Measurements from ENCODE around the gene MAN1C1.

Gene MAN1C1

DNA sequence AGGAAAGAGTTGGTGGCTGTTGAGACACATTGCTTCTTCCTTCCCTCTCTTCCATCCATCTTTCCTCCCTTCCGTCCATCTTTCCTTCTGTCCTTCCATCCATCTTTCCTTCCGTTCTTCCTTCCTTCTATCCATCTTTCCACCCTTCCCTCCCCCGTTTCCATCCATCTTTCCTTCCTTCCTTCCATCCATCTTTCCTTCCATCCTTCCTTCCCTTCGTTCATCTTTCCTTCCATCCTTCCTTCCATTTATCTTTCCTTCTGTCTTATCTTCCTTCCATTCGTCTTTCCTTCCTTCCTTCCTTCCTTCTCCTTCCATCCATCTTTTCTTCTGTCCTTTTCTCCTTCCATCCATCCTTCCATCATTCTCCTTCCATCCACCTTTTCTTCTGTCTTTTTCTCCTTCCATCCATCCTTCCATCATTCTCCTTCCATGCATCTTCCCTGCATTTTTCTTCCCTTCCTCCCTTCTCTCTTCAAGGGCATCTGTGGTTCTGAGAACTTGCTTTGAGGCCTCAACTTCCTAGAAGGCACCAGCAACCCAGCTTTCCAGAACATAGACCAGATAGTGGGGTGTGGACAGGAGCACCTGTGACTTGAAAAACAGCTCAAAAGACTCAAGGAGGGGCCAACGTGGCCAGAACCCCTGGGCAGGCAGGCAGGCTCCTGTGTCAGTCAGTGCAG, 134.5 kb downstream of the MAN1C1 start:
- Histone ChIP-seq H2AFZ (ENCODE audit: low read length) (no peak overlapping the region), H2AK5ac (ENCODE audit: low read depth, low read length) (no peak overlapping the region), H2BK15ac (ENCODE audit: low read length) (no peak overlapping the region), H3K18ac (ENCODE audit: low read length) (no peak overlapping the region), H2BK5ac (ENCODE audit: low read length) (no peak overlapping the region), H3K27ac (replicated peaks; ENCODE audit: low read length) (no peak overlapping the region), H3K4ac (ENCODE audit: low read length) (no peak overlapping the region), H3K23ac (ENCODE audit: low read depth, low read length, poor library complexity) (no peak overlapping the region), H3K4me3 (ENCODE audit: low read length in 2 of 2) (no peak overlapping the region), H3K4me1 (ENCODE audit: control insufficient read depth in 2 of 2, insufficient read depth in 1 of 2, low read depth in 1 of 2, low read length in 2 of 2) (peaks cover 10 to 23% of the 10 kb centered on the region in 2 donors), H3K9ac (ENCODE audit: low read depth, low read length, poor library complexity) (no peak overlapping the region), H3K14ac (ENCODE audit: low read length) (no peak overlapping the region), H2BK12ac (ENCODE audit: low read length) (no peak overlapping the region), H4K91ac (ENCODE audit: low read depth, low read length, poor library complexity) (no peak overlapping the region), H3K36me3 (replicated peaks in 1 of 2; ENCODE audit: control insufficient read depth in 2 of 2, insufficient read depth in 2 of 2, low read length in 2 of 2) (no peaks in the 10 kb centered on the region), H3K4me2 (ENCODE audit: insufficient read depth, low read length, poor library complexity, severe bottlenecking) (no peak overlapping the region), H4K8ac (ENCODE audit: low read depth, low read length) (no peak overlapping the region), H3K9me3 (replicated peaks in 1 of 2; ENCODE audit: control insufficient read depth in 2 of 2, insufficient read depth in 1 of 2, low read depth in 1 of 2, low read length in 2 of 2) (no peaks in the 10 kb centered on the region), H3K27me3 (ENCODE audit: control insufficient read depth in 3 of 3, insufficient read depth in 3 of 3, low read depth in 1 of 3, low read length in 3 of 3) (no peaks in the 10 kb centered on the region), H3K79me1 (ENCODE audit: low read depth, low read length) (no peaks in the 10 kb centered on the region), H2BK120ac (ENCODE audit: low read depth, low read length) (no peak overlapping the region)
- 96 to 100% methylated on average over 4 to 5 of the region's 6 CpGs for WGBS, 2 donors (ENCODE audit: extremely low coverage in 2 of 2, insufficient read length in 2 of 2, insufficient replicate concordance in 1 of 2)
- no peak for DNase-seq (ENCODE audit: low spot score)

DNA sequence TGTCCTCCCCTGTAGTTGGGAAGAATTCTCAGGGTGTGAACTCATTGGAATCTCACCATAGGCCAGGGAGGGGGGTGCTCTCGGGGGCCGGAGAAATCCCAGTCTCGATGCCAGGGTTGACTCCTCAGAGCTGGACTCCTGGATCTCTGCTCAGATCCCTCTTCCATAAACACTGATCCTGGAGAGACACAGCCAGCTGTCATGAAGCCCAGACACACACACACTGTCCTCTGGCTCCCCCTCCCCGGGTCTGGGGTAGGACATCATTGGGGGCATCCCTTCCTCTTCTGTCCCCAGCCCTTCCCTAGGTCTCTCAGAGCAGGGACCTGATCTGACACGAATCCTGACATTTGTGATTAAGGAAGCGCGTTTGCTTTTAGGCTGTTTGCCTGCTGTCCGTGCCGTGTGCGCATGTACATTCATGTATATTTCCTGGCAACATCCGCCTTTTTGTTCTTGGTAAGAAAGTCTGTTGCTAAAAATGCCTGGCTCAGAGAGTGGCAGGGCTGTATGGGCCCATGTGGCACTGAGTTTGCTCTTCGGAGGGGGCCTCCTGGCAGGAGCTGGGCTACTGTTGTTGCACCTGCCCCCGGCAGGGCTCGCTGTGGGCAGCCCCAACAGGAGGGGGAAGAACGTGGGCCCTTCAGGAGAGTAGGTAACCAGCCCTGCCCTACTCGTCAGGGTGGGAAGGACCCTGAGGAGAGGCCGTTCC, 138.0 kb downstream of the MAN1C1 start:
- no peak overlapping the region for H3K23ac ChIP-seq (ENCODE audit: low read depth, low read length, poor library complexity)
- H2AFZ ChIP-seq (ENCODE audit: low read length) = no peak overlapping the region
- no peak overlapping the region for H2BK120ac ChIP-seq (ENCODE audit: low read depth, low read length)
- no peaks in the 10 kb centered on the region for H3K27me3 ChIP-seq (ENCODE audit: control insufficient read depth in 3 of 3, insufficient read depth in 3 of 3, low read depth in 1 of 3, low read length in 3 of 3)
- H3K4ac ChIP-seq (ENCODE audit: low read length) = no peak overlapping the region
- no peak for DNase-seq (ENCODE audit: low spot score)
- WGBS, 2 donors (ENCODE audit: extremely low coverage in 2 of 2, insufficient read length in 2 of 2, insufficient replicate concordance in 1 of 2) = no CpG with 5 or more reads among the region's 17 CpGs
- no peaks in the 10 kb centered on the region for H3K79me1 ChIP-seq (ENCODE audit: low read depth, low read length)
- H3K18ac ChIP-seq (ENCODE audit: low read length) = peak overlapping the region; percentile 79
- H4K91ac ChIP-seq (ENCODE audit: low read depth, low read length, poor library complexity) = peak overlapping the region; percentile 10
- no peaks in the 10 kb centered on the region for H3K9me3 ChIP-seq (replicated peaks in 1 of 2; ENCODE audit: control insufficient read depth in 2 of 2, insufficient read depth in 1 of 2, low read depth in 1 of 2, low read length in 2 of 2)
- H2BK5ac ChIP-seq (ENCODE audit: low read length) = peak overlapping the region; percentile 4
- H3K4me3 ChIP-seq (ENCODE audit: low read length in 2 of 2) = no peak overlapping the region
- H2BK15ac ChIP-seq (ENCODE audit: low read length) = no peak overlapping the region
- no peak overlapping the region for H3K4me2 ChIP-seq (ENCODE audit: insufficient read depth, low read length, poor library complexity, severe bottlenecking)
- H3K9ac ChIP-seq (ENCODE audit: low read depth, low read length, poor library complexity) = no peak overlapping the region
- no peaks in the 10 kb centered on the region for H3K36me3 ChIP-seq (replicated peaks in 1 of 2; ENCODE audit: control insufficient read depth in 2 of 2, insufficient read depth in 2 of 2, low read length in 2 of 2)
- H2AK5ac ChIP-seq (ENCODE audit: low read depth, low read length) = peak overlapping the region; percentile 79
- peaks cover 14 to 23% of the 10 kb centered on the region in 2 donors for H3K4me1 ChIP-seq (ENCODE audit: control insufficient read depth in 2 of 2, insufficient read depth in 1 of 2, low read depth in 1 of 2, low read length in 2 of 2)
- H3K14ac ChIP-seq (ENCODE audit: low read length) = no peak overlapping the region
- no peak overlapping the region for H3K27ac ChIP-seq (replicated peaks; ENCODE audit: low read length)
- H2BK12ac ChIP-seq (ENCODE audit: low read length) = peak overlapping the region; percentile 91
- H4K8ac ChIP-seq (ENCODE audit: low read depth, low read length) = no peak overlapping the region

DNA sequence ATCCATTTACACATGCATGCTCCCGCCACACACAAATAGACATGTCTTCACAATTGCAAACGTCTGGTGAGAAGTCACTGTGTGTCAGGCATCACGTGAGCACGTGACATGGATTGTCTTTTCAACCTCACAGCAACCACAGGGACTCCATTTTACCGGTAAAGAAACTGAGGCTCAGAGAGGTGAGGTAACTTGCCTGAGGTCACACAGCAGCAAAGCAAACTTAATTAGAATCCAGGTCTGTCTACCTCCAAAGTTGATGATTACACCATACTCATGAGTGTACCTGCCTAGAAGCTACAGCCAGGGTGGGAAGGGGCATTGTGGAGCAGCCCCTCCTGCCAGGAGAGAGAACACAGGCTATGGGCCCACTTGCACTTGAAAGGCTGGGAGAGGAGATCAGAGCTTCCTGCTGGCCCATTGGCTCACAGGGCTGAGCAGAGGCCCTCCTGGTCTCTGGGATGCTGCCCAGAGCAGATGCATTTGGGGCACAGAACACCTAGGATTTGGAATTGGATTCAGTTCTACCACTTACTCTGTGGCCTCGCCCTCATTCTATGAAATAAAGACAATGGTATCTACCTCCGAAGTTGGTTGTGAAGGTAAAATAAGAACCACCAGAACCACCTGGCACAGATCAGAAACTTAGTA, 139.0 kb downstream of the MAN1C1 start:
- no peak for DNase-seq (ENCODE audit: low spot score)
- Histone ChIP-seq H3K14ac (ENCODE audit: low read length) (no peak overlapping the region), H3K4me3 (ENCODE audit: low read length in 2 of 2) (no peak overlapping the region), H3K18ac (ENCODE audit: low read length) (peak overlapping the region; percentile 79), H3K36me3 (replicated peaks in 1 of 2; ENCODE audit: control insufficient read depth in 2 of 2, insufficient read depth in 2 of 2, low read length in 2 of 2) (no peaks in the 10 kb centered on the region), H3K23ac (ENCODE audit: low read depth, low read length, poor library complexity) (no peak overlapping the region), H2BK12ac (ENCODE audit: low read length) (no peak overlapping the region), H2BK15ac (ENCODE audit: low read length) (no peak overlapping the region), H4K91ac (ENCODE audit: low read depth, low read length, poor library complexity) (no peak overlapping the region), H3K4me2 (ENCODE audit: insufficient read depth, low read length, poor library complexity, severe bottlenecking) (no peak overlapping the region), H2BK5ac (ENCODE audit: low read length) (no peak overlapping the region), H3K27me3 (ENCODE audit: control insufficient read depth in 3 of 3, insufficient read depth in 3 of 3, low read depth in 1 of 3, low read length in 3 of 3) (no peaks in the 10 kb centered on the region), H3K79me1 (ENCODE audit: low read depth, low read length) (no peaks in the 10 kb centered on the region), H3K4ac (ENCODE audit: low read length) (no peak overlapping the region), H3K9ac (ENCODE audit: low read depth, low read length, poor library complexity) (no peak overlapping the region), H3K4me1 (ENCODE audit: control insufficient read depth in 2 of 2, insufficient read depth in 1 of 2, low read depth in 1 of 2, low read length in 2 of 2) (peaks cover 14 to 23% of the 10 kb centered on the region in 2 donors), H3K9me3 (replicated peaks in 1 of 2; ENCODE audit: control insufficient read depth in 2 of 2, insufficient read depth in 1 of 2, low read depth in 1 of 2, low read length in 2 of 2) (no peaks in the 10 kb centered on the region), H2AK5ac (ENCODE audit: low read depth, low read length) (no peak overlapping the region), H2BK120ac (ENCODE audit: low read depth, low read length) (no peak overlapping the region), H3K27ac (replicated peaks; ENCODE audit: low read length) (no peak overlapping the region), H2AFZ (ENCODE audit: low read length) (no peak overlapping the region), H4K8ac (ENCODE audit: low read depth, low read length) (no peak overlapping the region)
- WGBS, 2 donors (ENCODE audit: extremely low coverage in 2 of 2, insufficient read length in 2 of 2, insufficient replicate concordance in 1 of 2) = no CpG with 5 or more reads among the region's 7 CpGs

DNA sequence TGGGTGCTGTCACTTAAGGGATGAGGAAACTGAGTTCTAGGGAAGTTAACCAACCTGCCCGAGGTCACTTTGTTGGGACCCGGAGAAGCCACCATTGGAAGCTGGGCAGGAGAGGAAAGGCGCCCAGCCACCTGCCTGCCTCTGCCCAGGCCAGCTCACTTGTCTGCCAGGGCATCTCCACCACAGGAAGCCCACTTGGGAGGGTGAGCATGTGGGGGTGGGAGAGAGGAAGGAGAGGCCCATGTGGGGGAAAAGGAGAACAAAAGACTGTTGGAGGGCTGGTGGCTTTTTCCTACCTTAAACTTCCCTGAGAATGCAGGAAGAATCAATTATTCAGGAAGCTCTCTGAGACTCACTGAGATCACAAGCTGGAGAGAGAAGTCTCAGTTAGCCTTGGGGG, 139.6 kb downstream of the MAN1C1 start:
- no peak overlapping the region for H2AK5ac ChIP-seq (ENCODE audit: low read depth, low read length)
- H4K91ac ChIP-seq (ENCODE audit: low read depth, low read length, poor library complexity) = no peak overlapping the region
- no peak overlapping the region for H4K8ac ChIP-seq (ENCODE audit: low read depth, low read length)
- H2BK120ac ChIP-seq (ENCODE audit: low read depth, low read length) = no peak overlapping the region
- no peak overlapping the region for H3K27ac ChIP-seq (replicated peaks; ENCODE audit: low read length)
- H3K9me3 ChIP-seq (replicated peaks in 1 of 2; ENCODE audit: control insufficient read depth in 2 of 2, insufficient read depth in 1 of 2, low read depth in 1 of 2, low read length in 2 of 2) = no peaks in the 10 kb centered on the region
- H2AFZ ChIP-seq (ENCODE audit: low read length) = no peak overlapping the region
- no peak overlapping the region for H3K14ac ChIP-seq (ENCODE audit: low read length)
- peaks cover 14 to 23% of the 10 kb centered on the region in 2 donors for H3K4me1 ChIP-seq (ENCODE audit: control insufficient read depth in 2 of 2, insufficient read depth in 1 of 2, low read depth in 1 of 2, low read length in 2 of 2)
- H2BK5ac ChIP-seq (ENCODE audit: low read length) = no peak overlapping the region
- H2BK15ac ChIP-seq (ENCODE audit: low read length) = no peak overlapping the region
- H3K27me3 ChIP-seq (ENCODE audit: control insufficient read depth in 3 of 3, insufficient read depth in 3 of 3, low read depth in 1 of 3, low read length in 3 of 3) = no peaks in the 10 kb centered on the region
- H2BK12ac ChIP-seq (ENCODE audit: low read length) = no peak overlapping the region
- DNase-seq (ENCODE audit: low spot score) = no peak
- H3K18ac ChIP-seq (ENCODE audit: low read length) = no peak overlapping the region
- H3K79me1 ChIP-seq (ENCODE audit: low read depth, low read length) = no peaks in the 10 kb centered on the region
- WGBS, 2 donors (ENCODE audit: extremely low coverage in 2 of 2, insufficient read length in 2 of 2, insufficient replicate concordance in 1 of 2) = no CpG with 5 or more reads among the region's 3 CpGs
- H3K36me3 ChIP-seq (replicated peaks in 1 of 2; ENCODE audit: control insufficient read depth in 2 of 2, insufficient read depth in 2 of 2, low read length in 2 of 2) = no peaks in the 10 kb centered on the region
- no peak overlapping the region for H3K23ac ChIP-seq (ENCODE audit: low read depth, low read length, poor library complexity)
- no peak overlapping the region for H3K9ac ChIP-seq (ENCODE audit: low read depth, low read length, poor library complexity)
- H3K4me2 ChIP-seq (ENCODE audit: insufficient read depth, low read length, poor library complexity, severe bottlenecking) = no peak overlapping the region
- no peak overlapping the region for H3K4me3 ChIP-seq (ENCODE audit: low read length in 2 of 2)
- H3K4ac ChIP-seq (ENCODE audit: low read length) = no peak overlapping the region
